ENCODE measurements around the gene EYA2.

DNA sequence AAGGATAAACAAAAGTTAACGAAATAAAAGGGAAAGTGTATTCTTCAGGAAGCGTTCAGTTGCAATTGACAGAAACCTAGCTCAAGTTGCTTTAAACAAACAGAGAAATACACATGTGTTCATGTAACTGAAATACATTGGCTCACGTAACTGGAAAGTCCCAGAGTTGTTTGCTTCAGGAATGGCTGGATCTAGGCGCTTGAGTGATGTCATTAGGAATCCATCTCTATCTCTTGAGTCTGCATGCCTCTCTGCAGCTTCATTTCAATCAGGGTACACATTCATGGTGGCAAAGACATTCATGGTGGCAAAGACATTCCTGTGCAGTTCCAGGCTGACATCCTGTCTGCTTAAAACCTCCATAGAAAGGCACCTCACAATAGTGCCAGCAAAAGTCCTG lies 45.4 kb upstream of the EYA2 start:
- TF ChIP-seq, protein P1, sequence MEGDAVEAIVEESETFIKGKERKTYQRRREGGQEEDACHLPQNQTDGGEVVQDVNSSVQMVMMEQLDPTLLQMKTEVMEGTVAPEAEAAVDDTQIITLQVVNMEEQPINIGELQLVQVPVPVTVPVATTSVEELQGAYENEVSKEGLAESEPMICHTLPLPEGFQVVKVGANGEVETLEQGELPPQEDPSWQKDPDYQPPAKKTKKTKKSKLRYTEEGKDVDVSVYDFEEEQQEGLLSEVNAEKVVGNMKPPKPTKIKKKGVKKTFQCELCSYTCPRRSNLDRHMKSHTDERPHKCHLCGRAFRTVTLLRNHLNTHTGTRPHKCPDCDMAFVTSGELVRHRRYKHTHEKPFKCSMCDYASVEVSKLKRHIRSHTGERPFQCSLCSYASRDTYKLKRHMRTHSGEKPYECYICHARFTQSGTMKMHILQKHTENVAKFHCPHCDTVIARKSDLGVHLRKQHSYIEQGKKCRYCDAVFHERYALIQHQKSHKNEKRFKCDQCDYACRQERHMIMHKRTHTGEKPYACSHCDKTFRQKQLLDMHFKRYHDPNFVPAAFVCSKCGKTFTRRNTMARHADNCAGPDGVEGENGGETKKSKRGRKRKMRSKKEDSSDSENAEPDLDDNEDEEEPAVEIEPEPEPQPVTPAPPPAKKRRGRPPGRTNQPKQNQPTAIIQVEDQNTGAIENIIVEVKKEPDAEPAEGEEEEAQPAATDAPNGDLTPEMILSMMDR (IDR thresholded peaks at IDR 0.05; ENCODE audit: low read depth, low read length, missing input control): no peak
- no peak for TF ChIP-seq JUND (IDR thresholded peaks at IDR 0.05)
